Measurements from ENCODE around the gene SPOCK2. TPM values are rescaled to one million over a fixed set of nuclear protein-coding genes. Genes with fewer than 3 reads are reported as not detected.
"Not testable (repeated sequence)": the region's sequence is repeated elsewhere in the genome, so short reads cannot be mapped to it uniquely, and the experiment has no call there.

The SPOCK2 gene
- total and polyA plus RNA-seq, 10 donors = 12.6 to 64.3 (median 40.5) TPM

DNA sequence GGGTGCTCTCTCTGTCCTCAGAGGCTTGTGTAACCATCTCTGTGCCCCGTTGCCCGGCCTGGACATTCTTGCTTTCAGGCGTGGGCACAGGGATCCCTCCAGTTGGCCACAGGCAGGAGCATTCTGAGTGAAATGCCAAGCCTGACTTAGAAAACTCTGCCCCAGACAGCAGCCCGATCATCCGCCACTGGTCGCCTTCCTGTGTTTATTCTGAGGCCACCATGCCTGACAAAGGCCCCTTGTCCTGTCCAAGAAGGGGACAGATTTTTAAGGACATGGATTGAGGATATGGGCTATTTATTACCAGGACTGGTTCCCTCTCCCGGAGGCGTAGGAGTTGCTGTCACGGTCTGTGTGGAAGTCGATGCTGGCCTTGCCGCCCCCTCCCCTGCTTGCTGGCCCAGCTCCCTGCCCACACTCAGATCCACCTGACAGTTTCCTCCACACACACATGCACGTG lies 54.3 kb downstream of the SPOCK2 start:
- Histone ChIP-seq H3K27me3 (replicated peaks in 1 of 7) (peaks cover 0 to 6% (median 0%) of the 10 kb centered on the region in 7 donors), H3K9me3 (no peaks in the 10 kb centered on the region), H3K4me3 (no peak overlapping the region), H3K4me1 (peaks cover 0 to 4% (median 0%) of the 10 kb centered on the region in 6 donors), H3K36me3 (no peaks in the 10 kb centered on the region), H3K27ac (no peak overlapping the region)
- 70 to 81% (median 77%) methylated on average over 9 to 12 of the region's 12 CpGs for WGBS, 5 donors
- TF ChIP-seq POLR2A (IDR thresholded peaks at IDR 0.05) = no peak
- TF ChIP-seq, protein P1, sequence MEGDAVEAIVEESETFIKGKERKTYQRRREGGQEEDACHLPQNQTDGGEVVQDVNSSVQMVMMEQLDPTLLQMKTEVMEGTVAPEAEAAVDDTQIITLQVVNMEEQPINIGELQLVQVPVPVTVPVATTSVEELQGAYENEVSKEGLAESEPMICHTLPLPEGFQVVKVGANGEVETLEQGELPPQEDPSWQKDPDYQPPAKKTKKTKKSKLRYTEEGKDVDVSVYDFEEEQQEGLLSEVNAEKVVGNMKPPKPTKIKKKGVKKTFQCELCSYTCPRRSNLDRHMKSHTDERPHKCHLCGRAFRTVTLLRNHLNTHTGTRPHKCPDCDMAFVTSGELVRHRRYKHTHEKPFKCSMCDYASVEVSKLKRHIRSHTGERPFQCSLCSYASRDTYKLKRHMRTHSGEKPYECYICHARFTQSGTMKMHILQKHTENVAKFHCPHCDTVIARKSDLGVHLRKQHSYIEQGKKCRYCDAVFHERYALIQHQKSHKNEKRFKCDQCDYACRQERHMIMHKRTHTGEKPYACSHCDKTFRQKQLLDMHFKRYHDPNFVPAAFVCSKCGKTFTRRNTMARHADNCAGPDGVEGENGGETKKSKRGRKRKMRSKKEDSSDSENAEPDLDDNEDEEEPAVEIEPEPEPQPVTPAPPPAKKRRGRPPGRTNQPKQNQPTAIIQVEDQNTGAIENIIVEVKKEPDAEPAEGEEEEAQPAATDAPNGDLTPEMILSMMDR (IDR thresholded peaks at IDR 0.05 in 8 of 11, conservative IDR thresholded peaks at IDR 0.05 in 3 of 11) = no peak
- TF ChIP-seq POLR2AphosphoS5 (IDR thresholded peaks at IDR 0.05) = no peak
- intact Hi-C loops (cut with DNase I; ENCODE audit: low total_unique reads) = no loop called here
- no peak for DNase-seq

DNA sequence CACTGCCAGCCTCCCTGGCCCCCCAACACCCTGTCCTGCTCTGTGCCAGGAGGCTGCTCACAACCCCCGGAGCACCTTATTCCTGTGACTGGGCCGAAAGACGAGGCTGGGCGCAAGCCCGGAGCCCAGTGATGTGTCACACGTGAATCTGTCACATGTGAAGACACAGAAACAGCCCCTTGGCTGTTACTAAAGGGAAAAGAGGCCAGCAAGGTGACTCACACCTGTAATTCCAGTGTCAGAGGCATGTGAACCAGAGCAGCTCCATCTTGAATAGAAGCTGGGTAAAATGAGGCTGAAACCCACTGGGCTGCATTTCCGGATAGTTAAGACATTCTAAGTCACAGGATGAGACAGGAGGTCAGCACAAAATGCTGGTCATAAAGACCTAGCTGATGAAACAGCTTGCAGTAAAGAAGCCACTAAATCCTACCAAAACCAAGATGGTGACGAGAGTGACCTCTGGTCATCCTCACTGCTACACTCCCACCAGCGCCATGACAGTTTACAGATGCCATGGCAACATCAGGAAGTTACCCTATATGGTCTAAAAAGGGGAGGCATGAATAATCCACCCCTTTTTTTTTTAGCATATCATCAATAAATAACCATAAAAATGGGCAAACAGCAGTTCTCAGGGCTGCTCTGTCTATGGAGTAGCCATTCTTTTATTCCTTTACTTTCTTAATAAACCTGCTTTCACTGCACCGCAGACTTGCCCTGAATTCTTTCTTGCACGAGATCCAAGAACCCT lies 55.8 kb downstream of the SPOCK2 start:
- H3K27me3 ChIP-seq (replicated peaks in 1 of 7); H3K4me3 ChIP-seq; H3K36me3 ChIP-seq; H3K9me3 ChIP-seq; H3K4me1 ChIP-seq; H3K27ac ChIP-seq; intact Hi-C loops (cut with DNase I; ENCODE audit: low total_unique reads); DNase-seq: not testable (repeated sequence)
- 84 to 87% (median 86%) methylated on average over 10 to 11 of the region's 11 CpGs for WGBS, 5 donors

DNA sequence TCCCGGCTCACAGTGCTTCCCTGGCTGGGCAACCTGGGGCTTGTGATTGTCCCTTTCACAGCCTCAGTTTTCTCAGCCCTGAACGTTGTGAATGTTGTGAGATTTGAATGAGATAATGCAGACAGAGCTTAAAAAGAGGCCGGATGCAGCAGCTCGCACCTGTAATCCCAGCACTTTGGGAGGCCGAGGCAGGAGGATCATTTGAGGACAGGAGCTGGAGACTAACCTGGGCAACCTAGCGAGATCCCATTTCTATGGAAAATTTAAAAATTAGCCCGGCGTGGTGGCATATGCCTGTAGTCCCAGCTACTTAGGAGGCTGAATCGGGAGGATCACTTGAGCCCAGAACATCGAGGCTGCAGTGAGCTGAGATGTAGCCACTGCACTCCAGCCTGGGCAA lies 56.6 kb downstream of the SPOCK2 start:
- Histone ChIP-seq H3K4me3 (no peak overlapping the region), H3K4me1 (peaks cover 0 to 4% (median 0%) of the 10 kb centered on the region in 6 donors), H3K27ac (no peak overlapping the region), H3K27me3 (replicated peaks in 1 of 7) (peaks cover 0 to 6% (median 0%) of the 10 kb centered on the region in 7 donors), H3K9me3 (no peaks in the 10 kb centered on the region), H3K36me3 (no peaks in the 10 kb centered on the region)
- DNase-seq = no peak
- 90 to 95% (median 92%) methylated on average over 10 of the region's 10 CpGs for WGBS, 5 donors
- TF ChIP-seq POLR2A (IDR thresholded peaks at IDR 0.05) = no peak
- no peak for TF ChIP-seq POLR2AphosphoS5 (IDR thresholded peaks at IDR 0.05)
- TF ChIP-seq, protein P1 (IDR thresholded peaks at IDR 0.05 in 8 of 11, conservative IDR thresholded peaks at IDR 0.05 in 3 of 11) = no peak
- intact Hi-C loops (cut with DNase I; ENCODE audit: low total_unique reads) = no loop called here

DNA sequence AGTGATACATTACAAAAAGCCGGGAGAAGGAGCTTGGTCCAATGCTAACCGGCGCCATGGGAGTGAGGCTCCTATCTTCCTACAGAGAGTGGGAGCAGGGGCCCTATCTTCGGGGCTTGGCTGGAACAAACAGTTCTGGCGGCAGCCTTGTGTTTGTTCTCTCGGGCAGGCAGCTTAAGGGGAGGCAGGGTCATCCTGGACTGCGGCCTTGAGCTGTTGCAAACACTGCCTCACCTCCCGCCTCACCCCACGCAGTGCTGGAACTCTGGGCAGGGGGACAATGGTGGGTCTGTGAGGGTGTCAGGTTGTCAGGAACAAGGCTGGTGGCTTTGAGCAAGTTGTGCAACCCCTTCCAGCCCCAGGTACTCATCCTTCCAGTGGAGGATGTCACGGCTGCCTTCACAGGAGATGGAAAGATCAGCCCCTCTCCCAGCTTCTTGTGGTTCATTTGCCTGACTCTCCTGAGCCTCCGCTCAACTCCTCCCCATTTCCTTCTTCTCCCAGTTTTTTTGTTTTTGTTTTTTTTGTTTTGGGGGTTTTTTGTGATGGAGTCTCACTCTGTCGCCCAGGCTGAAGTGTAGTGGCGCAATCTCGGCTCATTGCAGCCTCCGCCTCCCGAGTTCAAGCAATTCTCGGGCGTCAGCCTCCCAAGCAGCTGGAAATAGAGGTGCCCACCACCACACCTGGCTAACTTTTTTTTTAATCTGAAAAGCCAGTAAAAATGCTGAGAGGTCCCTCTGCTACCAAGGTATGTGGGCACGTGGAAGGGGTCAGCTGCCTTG lies 57.4 kb downstream of the SPOCK2 start:
- Histone ChIP-seq H3K9me3 (no peaks in the 10 kb centered on the region), H3K27ac (no peak overlapping the region), H3K4me3 (no peak overlapping the region), H3K27me3 (replicated peaks in 1 of 7) (peaks cover 0 to 1% (median 0%) of the 10 kb centered on the region in 7 donors), H3K4me1 (peaks cover 0 to 4% (median 0%) of the 10 kb centered on the region in 6 donors), H3K36me3 (no peaks in the 10 kb centered on the region)
- WGBS, 5 donors = 76 to 84% (median 81%) methylated on average over 18 to 19 of the region's 19 CpGs
- TF ChIP-seq POLR2A (IDR thresholded peaks at IDR 0.05) (no peak), POLR2AphosphoS5 (IDR thresholded peaks at IDR 0.05) (peak in 2 of 3 donors; percentile 39 to 51)
- no peak for DNase-seq
- intact Hi-C loops (cut with DNase I; ENCODE audit: low total_unique reads) = no loop called here

DNA sequence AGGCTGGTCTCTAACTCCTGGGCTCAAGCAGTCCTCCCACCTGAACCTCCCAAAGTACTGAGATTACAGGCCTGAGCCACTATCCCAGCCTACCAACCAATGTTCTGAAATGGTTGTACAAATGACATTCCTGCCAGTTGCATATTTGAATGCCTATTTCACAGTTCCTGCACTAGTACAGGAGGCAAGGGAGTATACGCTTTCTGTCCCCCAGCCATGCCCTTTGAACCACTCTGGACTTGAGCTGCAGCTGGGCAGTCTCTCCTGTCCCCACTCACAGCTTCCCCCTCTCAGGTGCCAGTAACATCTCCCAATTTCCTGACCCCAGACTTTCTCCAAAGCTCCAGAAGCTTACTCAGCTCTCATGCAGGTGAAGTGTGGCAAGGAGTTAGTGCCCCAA lies 58.9 kb downstream of the SPOCK2 start:
- Histone ChIP-seq H3K9me3 (no peaks in the 10 kb centered on the region), H3K36me3 (no peaks in the 10 kb centered on the region), H3K4me1 (peaks cover 0 to 4% (median 0%) of the 10 kb centered on the region in 6 donors), H3K4me3 (no peak overlapping the region), H3K27me3 (replicated peaks in 1 of 7) (no peaks in the 10 kb centered on the region), H3K27ac (no peak overlapping the region)
- WGBS, 5 donors = 91 to 100% (median 93%) methylated on average over 1 of the region's 1 CpG
- DNase-seq = no peak
- TF ChIP-seq POLR2A (IDR thresholded peaks at IDR 0.05) (no peak), POLR2AphosphoS5 (IDR thresholded peaks at IDR 0.05) (no peak)
- TF ChIP-seq, protein P1 (IDR thresholded peaks at IDR 0.05 in 8 of 11, conservative IDR thresholded peaks at IDR 0.05 in 3 of 11) = no peak
- intact Hi-C loops (cut with DNase I; ENCODE audit: low total_unique reads) = no loop called here

Data from spleen (tissue), 11 donors.